GM13976 (cell line): Measurements from ENCODE around the gene DCST1.

Experiments
- DNase-seq: peaks from one replicate; pipeline ENCODE4 v3.0.0; 2012; ENCODE audit warnings: low spot score
- CTCF ChIP-seq: IDR thresholded peaks from 2 replicates; pipeline ENCODE4 v1.5.1; 2012; ENCODE audit warnings: borderline replicate concordance, mild to moderate bottlenecking; ENCODE audit not compliant: insufficient read depth; ENCODE audit errors: extremely low read depth, missing control alignments, control extremely low read depth
- in situ Hi-C: fragments of 300-500 bp; cut with MboI; formaldehyde crosslinking; loops from one replicate; pipeline ENCODE4 v1.12.0; 2022; ENCODE audit warnings: low sequenced_read_pairs, mixed read lengths, inconsistent platforms; ENCODE audit not compliant: unreplicated experiment

Gene DCST1

GRCh38 chr1:155018617-155019348, 14.8 kb upstream of the DCST1 start:
- in situ Hi-C loops = no loop called here
- TF ChIP-seq CTCF = no peak
- no peak for DNase-seq

GRCh38 chr1:155019377-155020245, 14.0 kb upstream of the DCST1 start:
- no peak for DNase-seq
- in situ Hi-C loops = no loop called here
- TF ChIP-seq CTCF = no peak

- in situ Hi-C loops = no loop called here
These were observed 11.3 kb upstream of the DCST1 start for GRCh38 chr1:155022136-155022926.

GRCh38 chr1:155022927-155023236, 10.7 kb upstream of the DCST1 start:
- in situ Hi-C loops = no loop called here
- DNase-seq = no peak
- TF ChIP-seq CTCF = no peak

More at GRCh38 chr1:155022136-155022926, 11.3 kb upstream of the DCST1 start:
- no peak for DNase-seq
- TF ChIP-seq CTCF = no peak

- no peak for TF ChIP-seq CTCF
- no peak for DNase-seq
- in situ Hi-C loops = no loop called here
These were observed 10.0 kb upstream of the DCST1 start for GRCh38 chr1:155023627-155024026.

- in situ Hi-C loops = no loop called here
- DNase-seq = no peak
- no peak for TF ChIP-seq CTCF
These were observed 9.3 kb upstream of the DCST1 start for GRCh38 chr1:155024315-155024714.
